ENCODE data around the gene TIMM8B.

TIMM8B gene, protein sequence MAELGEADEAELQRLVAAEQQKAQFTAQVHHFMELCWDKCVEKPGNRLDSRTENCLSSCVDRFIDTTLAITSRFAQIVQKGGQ

DNA sequence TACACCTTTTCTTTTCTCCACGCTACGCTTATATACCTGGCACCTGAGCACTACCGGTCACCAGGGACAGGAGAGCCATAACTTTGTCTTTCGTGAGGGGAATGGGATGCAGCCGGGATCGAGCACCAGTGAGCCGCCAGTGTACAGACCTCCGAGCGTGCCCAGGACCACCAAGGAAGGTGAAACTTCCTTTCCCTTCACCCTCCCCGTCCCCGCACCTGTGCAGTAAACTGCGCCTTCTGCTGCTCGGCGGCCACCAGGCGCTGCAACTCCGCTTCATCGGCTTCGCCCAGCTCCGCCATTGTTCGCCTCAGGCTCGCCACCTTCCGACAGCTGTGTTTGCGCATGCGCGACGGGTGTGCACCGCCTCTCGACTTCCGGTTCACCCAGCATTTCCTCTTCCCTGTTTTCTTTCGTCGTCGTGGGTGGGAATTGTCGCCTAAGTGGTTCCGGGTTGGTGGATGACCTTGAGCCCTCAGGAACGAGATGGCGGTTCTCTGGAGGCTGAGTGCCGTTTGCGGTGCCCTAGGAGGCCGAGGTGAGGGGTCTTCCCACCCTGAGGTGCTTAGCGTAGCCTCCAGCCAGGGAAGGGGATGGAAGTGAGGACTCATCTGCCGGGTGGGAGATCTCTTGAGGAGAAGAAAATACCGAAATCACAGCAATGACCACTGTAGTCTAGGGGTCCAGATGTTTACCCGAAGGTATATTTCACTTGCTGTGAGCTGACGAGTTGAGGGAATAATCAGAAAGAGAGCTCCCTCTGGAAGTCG lies at the start of gene TIMM8B, which contains the start of gene SDHD:
Gene TIMM8B, minus strand, starts transcription at position 335 of the 770 bp plus-strand sequence. Its CDS starts 33 bp downstream, at position 302.
Gene SDHD, plus strand, starts transcription at position 452 of the 770 bp plus-strand sequence. Its CDS starts 35 bp downstream, at position 487.
- peak within 1 kb of the TSS; percentile 95 for H3K9ac ChIP-seq (ENCODE audit: low read length)
- no peaks in the 10 kb centered on the region for H3K27me3 ChIP-seq (ENCODE audit: control insufficient read depth, insufficient read depth, low read length)
- peak within 1 kb of the TSS; percentile 83 for H3K27ac ChIP-seq (ENCODE audit: low read depth, low read length)
- H3K4me1 ChIP-seq (ENCODE audit: control insufficient read depth, insufficient read depth, low read length) = peaks cover 18% of the 10 kb centered on the region
- H3K36me3 ChIP-seq (ENCODE audit: control insufficient read depth, insufficient read depth, low read length) = peaks cover 38% of the 10 kb centered on the region
- peak within 1 kb of the TSS; percentile 89 for H3K4me3 ChIP-seq (ENCODE audit: low read length)

DNA sequence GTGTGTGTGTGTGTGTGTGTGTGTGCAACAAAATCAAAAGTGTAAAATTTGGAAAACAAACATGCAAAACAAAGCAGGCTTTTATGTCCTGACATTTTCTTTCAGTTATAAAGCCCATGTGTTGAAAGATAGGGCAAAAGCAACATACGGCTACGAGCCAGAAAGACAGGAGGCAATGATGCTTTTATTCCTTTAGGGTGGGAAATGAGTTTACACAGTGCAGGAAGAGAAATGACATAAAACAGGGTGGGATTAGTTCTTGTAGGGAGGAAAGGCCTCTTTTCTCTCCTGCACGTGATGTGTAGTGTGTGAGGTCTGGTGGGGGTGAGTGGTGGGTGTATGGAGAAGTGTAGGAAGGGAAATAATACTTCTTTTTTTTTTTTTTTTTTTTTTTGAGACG lies 47.9 kb upstream of the TIMM8B start:
- Histone ChIP-seq H3K36me3 (ENCODE audit: control insufficient read depth, insufficient read depth, low read length) (no peaks in the 10 kb centered on the region), H3K9ac (ENCODE audit: low read length) (no peak overlapping the region), H3K4me1 (ENCODE audit: control insufficient read depth, insufficient read depth, low read length) (no peaks in the 10 kb centered on the region)

DNA sequence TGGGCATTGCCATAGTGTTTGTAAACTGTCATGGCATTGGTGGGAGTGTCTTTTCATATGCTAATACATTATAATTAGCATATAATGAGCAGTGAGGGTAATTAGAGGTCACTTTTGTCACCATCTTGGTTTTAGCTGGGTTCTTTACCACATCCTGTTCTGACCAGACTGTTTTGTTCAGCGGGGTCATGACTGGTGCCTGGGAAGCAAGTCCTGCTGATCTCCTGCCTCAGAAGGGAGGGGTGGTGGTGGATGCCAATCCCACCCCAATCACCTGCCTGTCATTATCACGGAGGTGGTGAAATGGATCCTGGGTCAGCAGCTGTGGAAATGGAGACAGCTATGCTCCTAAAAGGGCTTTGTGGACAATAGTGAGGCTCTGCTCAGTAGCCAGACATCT lies 46.2 kb upstream of the TIMM8B start:
- Histone ChIP-seq H3K36me3 (ENCODE audit: control insufficient read depth, insufficient read depth, low read length) (no peaks in the 10 kb centered on the region), H3K9ac (ENCODE audit: low read length) (no peak overlapping the region), H3K27me3 (ENCODE audit: control insufficient read depth, insufficient read depth, low read length) (no peaks in the 10 kb centered on the region), H3K4me3 (ENCODE audit: low read length) (no peak overlapping the region), H3K4me1 (ENCODE audit: control insufficient read depth, insufficient read depth, low read length) (no peaks in the 10 kb centered on the region), H3K27ac (ENCODE audit: low read depth, low read length) (no peak overlapping the region)

More for the DNA sequence above, 47.9 kb upstream of the TIMM8B start:
- no peaks in the 10 kb centered on the region for H3K27me3 ChIP-seq (ENCODE audit: control insufficient read depth, insufficient read depth, low read length)
- no peak overlapping the region for H3K4me3 ChIP-seq (ENCODE audit: low read length)
- H3K27ac ChIP-seq (ENCODE audit: low read depth, low read length) = no peak overlapping the region

DNA sequence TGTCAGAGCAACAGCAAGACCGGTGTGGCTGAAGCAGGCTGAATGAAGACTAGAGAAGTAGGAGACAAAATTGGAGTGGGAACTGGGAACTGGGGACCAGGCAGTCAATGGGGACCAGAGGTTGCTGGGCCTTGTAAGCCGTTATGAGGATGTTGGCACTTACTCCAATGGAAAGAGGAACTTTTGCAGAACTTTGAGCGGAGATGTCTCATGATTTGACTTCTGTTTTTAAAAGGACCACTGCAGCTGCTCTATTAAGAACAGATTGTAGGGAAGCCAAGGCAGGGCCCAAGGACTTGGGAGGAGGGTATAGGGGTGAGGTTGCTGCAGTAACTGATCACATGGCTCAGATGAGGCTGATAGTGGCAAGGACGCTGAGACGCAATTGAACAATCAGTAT lies 43.1 kb upstream of the TIMM8B start:
- H3K36me3 ChIP-seq (ENCODE audit: control insufficient read depth, insufficient read depth, low read length) = no peaks in the 10 kb centered on the region
- H3K27ac ChIP-seq (ENCODE audit: low read depth, low read length) = no peak overlapping the region
- H3K4me3 ChIP-seq (ENCODE audit: low read length) = no peak overlapping the region
- H3K27me3 ChIP-seq (ENCODE audit: control insufficient read depth, insufficient read depth, low read length) = no peaks in the 10 kb centered on the region
- no peak overlapping the region for H3K9ac ChIP-seq (ENCODE audit: low read length)
- H3K4me1 ChIP-seq (ENCODE audit: control insufficient read depth, insufficient read depth, low read length) = no peaks in the 10 kb centered on the region

DNA sequence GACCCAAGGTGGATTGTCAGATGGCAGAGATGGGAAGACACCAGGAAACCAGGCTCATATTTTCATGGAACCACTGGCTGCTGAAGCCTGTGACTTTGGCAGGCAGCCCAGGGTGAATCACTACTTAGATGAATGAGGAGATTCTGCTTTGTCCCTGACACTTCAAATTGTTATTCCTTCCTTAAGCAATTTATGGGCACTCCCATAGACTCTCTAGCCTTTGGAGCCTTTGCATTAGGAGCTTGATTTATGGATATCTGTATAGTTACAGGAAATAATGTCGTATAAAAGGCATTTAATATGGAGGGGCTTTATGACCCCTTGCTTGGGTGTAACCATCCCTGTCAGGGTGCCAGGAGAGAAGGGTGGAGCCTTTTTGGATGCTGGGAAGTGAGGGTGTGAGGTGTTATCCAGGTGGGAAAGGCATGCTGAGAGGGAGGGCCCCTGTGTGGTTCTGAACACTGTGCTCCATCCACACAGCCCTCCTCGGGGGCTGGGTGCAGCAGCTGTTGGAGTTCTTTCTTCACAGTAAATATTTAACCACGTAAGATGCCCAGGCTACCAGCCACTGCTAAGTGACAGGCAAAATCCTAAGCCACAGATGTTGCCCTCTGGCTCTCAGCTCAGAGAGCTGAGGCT lies 42.0 kb upstream of the TIMM8B start:
- Histone ChIP-seq H3K4me1 (ENCODE audit: control insufficient read depth, insufficient read depth, low read length) (no peaks in the 10 kb centered on the region), H3K4me3 (ENCODE audit: low read length) (no peak overlapping the region), H3K27me3 (ENCODE audit: control insufficient read depth, insufficient read depth, low read length) (no peaks in the 10 kb centered on the region), H3K36me3 (ENCODE audit: control insufficient read depth, insufficient read depth, low read length) (no peaks in the 10 kb centered on the region), H3K9ac (ENCODE audit: low read length) (no peak overlapping the region), H3K27ac (ENCODE audit: low read depth, low read length) (no peak overlapping the region)

DNA sequence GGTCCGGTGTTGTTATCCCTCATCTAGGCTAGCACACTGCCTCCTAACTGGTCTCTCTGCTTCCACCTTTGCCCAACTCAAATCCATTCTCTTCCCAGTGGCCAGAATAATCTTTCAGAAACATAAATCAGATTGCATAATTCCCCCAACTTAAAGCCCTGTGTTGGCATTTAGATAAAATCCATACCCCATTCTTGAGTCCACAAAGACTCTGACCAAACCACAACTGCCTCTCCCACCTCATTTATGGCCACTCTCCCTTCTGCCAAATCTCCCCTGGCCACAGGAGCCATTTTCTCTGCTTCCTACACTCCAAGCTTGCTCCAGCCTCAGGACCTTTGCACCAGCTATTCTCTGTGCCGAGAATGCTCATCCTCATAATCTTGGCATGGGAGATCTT lies 40.5 kb upstream of the TIMM8B start:
- no peaks in the 10 kb centered on the region for H3K4me1 ChIP-seq (ENCODE audit: control insufficient read depth, insufficient read depth, low read length)
- H3K4me3 ChIP-seq (ENCODE audit: low read length) = no peak overlapping the region
- no peaks in the 10 kb centered on the region for H3K27me3 ChIP-seq (ENCODE audit: control insufficient read depth, insufficient read depth, low read length)
- H3K36me3 ChIP-seq (ENCODE audit: control insufficient read depth, insufficient read depth, low read length) = no peaks in the 10 kb centered on the region
- no peak overlapping the region for H3K27ac ChIP-seq (ENCODE audit: low read depth, low read length)
- H3K9ac ChIP-seq (ENCODE audit: low read length) = no peak overlapping the region

DNA sequence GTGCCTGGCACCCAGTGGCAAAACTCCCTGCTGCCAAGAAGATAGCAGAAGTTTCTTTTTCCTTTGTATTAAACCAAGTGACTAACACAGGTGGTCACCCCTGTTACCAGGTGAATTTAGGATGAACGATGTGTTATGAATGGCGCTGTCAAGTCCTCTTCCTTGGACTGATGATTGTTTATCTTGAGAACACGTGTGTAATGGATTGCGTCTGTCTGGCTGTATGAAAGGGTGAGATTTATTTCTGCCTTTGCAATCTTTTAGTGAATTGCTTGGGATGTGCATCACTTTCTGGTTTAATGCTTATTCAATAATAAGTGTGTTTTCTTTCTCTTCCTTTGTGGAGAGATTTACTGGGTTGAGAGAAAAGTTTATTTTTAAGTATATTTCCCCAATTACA lies 36.6 kb upstream of the TIMM8B start:
- no peaks in the 10 kb centered on the region for H3K4me1 ChIP-seq (ENCODE audit: control insufficient read depth, insufficient read depth, low read length)
- H3K9ac ChIP-seq (ENCODE audit: low read length) = no peak overlapping the region
- H3K4me3 ChIP-seq (ENCODE audit: low read length) = no peak overlapping the region
- H3K36me3 ChIP-seq (ENCODE audit: control insufficient read depth, insufficient read depth, low read length) = peaks cover 3% of the 10 kb centered on the region
- H3K27me3 ChIP-seq (ENCODE audit: control insufficient read depth, insufficient read depth, low read length) = no peaks in the 10 kb centered on the region
- no peak overlapping the region for H3K27ac ChIP-seq (ENCODE audit: low read depth, low read length)

DNA sequence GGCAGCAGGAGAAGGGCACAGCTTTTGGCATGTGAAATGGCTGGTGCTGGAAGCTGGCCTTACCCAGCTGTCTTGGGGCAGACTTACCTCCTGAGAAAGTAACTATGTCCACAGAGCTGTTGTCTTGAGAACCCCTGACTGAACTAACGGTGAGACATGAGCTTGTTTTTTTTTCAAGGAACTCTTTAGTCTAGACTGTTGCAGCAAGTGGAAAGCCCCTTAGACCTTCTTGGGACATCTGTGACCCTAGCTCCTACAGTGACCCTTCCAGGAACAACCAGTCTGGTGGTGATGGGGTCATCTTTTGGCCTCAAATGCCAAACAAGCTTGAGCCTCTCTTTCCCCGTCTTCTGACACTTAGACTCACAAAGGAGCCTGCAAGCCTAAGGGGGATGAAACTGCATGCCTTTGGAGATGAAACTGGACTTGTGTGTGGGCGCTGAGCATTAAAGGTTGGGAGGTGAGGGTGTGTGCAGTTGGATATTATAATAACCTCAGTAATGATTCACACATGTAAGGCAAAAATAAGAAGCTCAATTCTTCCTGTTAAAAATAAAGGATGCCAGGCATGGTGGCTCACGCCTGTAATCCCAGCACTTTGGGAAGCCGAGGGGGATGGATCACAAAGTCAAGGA lies 35.5 kb upstream of the TIMM8B start:
- H3K27me3 ChIP-seq (ENCODE audit: control insufficient read depth, insufficient read depth, low read length) = no peaks in the 10 kb centered on the region
- no peak overlapping the region for H3K9ac ChIP-seq (ENCODE audit: low read length)
- H3K4me1 ChIP-seq (ENCODE audit: control insufficient read depth, insufficient read depth, low read length) = no peaks in the 10 kb centered on the region
- H3K4me3 ChIP-seq (ENCODE audit: low read length) = no peak overlapping the region
- no peak overlapping the region for H3K27ac ChIP-seq (ENCODE audit: low read depth, low read length)
- H3K36me3 ChIP-seq (ENCODE audit: control insufficient read depth, insufficient read depth, low read length) = peaks cover 3% of the 10 kb centered on the region

DNA sequence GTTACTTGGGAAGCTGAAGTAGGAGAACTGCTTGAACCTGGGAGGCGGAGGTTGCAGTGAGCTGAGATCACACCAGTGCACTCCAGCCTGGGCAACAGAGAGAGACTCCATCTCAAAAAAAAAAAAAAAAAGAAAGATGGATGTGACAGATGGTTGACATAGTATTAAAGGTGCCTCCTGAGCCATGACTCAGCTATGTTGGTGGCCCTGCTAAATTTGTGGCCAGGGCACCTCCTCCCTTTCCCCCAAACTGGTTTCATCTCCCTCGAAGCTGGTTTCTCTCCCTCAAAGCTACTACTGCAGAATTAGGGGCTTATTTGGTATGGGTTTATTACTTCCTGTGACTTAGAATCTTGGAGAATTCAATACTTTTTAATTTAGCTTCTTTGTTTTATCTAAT lies 31.6 kb upstream of the TIMM8B start:
- no peaks in the 10 kb centered on the region for H3K27me3 ChIP-seq (ENCODE audit: control insufficient read depth, insufficient read depth, low read length)
- H3K4me3 ChIP-seq (ENCODE audit: low read length) = no peak overlapping the region
- H3K4me1 ChIP-seq (ENCODE audit: control insufficient read depth, insufficient read depth, low read length) = no peaks in the 10 kb centered on the region
- no peak overlapping the region for H3K9ac ChIP-seq (ENCODE audit: low read length)
- no peak overlapping the region for H3K27ac ChIP-seq (ENCODE audit: low read depth, low read length)
- peaks cover 3% of the 10 kb centered on the region for H3K36me3 ChIP-seq (ENCODE audit: control insufficient read depth, insufficient read depth, low read length)

DNA sequence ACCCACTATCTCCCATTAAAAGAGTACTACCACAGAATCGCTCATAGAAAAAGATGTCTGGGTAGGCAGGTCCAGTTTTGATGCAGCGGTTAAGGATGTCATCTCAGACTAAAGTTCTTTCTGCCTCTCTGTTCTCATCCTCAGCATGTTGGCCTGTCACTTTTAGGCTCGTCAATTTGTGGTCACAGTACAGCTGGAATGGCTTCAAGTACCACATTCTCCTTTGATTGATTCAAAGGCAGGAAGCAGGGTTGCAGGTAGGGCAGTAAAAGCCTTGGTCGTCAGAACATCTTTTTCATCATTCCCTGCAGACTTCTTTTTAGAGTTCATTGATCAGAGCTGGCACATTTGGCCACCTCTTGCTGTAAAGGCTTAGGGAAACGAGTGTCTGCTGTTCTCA lies 28.8 kb upstream of the TIMM8B start:
- Histone ChIP-seq H3K27ac (ENCODE audit: low read depth, low read length) (no peak overlapping the region), H3K9ac (ENCODE audit: low read length) (no peak overlapping the region), H3K36me3 (ENCODE audit: control insufficient read depth, insufficient read depth, low read length) (peaks cover 3% of the 10 kb centered on the region), H3K4me1 (ENCODE audit: control insufficient read depth, insufficient read depth, low read length) (no peaks in the 10 kb centered on the region), H3K4me3 (ENCODE audit: low read length) (no peak overlapping the region), H3K27me3 (ENCODE audit: control insufficient read depth, insufficient read depth, low read length) (no peaks in the 10 kb centered on the region)

DNA sequence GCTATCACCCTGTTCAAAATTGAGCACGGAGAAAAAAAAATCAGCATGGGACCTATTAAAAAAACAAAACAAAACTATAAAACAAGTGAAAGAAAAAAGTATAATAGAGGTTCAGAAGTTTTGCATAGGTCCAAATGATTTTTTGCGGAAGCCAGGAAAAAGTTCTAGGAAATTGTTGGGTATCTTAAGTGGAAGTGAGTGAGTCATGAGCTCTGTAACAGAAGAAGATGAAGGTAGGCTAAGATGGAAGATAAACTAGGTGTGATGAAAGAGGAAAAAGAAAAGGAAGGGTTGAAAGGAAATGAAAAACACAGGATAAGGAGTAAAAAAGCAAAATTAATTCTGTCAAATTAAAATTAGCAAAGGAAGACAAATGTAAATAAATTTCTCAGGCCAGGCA lies 27.9 kb upstream of the TIMM8B start:
- H3K9ac ChIP-seq (ENCODE audit: low read length) = no peak overlapping the region
- H3K27me3 ChIP-seq (ENCODE audit: control insufficient read depth, insufficient read depth, low read length) = no peaks in the 10 kb centered on the region
- H3K36me3 ChIP-seq (ENCODE audit: control insufficient read depth, insufficient read depth, low read length) = peaks cover 3% of the 10 kb centered on the region
- no peak overlapping the region for H3K27ac ChIP-seq (ENCODE audit: low read depth, low read length)
- no peaks in the 10 kb centered on the region for H3K4me1 ChIP-seq (ENCODE audit: control insufficient read depth, insufficient read depth, low read length)
- no peak overlapping the region for H3K4me3 ChIP-seq (ENCODE audit: low read length)

DNA sequence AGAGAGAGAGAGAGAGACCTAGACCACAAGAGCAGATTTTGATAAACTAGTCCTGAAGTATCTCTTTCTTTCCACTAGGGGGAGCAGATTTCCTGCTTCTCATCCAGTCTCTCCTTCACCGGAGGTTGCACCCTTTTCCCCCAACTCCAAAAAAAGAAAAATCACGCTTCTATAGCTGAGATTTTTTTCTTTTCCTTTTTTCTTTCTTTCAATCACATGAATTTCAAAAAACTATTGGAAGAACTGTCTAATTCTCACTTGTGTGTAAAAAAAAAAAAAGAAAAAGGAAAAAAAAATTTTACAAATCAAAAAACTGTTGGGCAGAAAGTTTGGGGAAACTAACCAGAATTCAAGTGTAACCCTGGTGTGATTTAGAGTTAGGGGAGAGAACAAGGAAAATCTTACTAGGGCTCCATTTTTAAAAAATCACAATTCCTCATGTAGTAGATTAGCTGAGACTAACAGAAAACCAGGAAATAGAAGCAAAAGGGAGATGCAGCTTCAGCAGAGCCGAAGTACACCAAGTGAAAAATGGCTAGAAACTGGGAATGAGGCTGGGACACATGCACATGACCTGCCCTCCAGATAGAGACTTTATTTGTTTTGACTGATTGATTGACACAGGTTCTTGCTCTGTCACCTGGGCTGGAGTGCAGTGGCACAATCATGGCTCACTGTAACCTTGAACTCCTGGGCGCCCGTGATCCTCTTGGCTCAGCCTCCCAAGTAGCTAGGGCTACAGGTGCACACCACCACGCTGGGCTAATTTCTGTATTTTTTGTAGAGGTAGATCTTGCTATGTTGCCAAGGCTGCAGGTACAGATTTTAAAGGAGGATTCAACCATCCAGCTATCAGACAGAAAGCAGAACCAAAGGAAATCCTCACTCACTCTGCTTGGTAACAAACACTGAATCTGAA lies 27.2 kb upstream of the TIMM8B start:
- Histone ChIP-seq H3K9ac (ENCODE audit: low read length) (no peak overlapping the region), H3K27ac (ENCODE audit: low read depth, low read length) (no peak overlapping the region), H3K4me1 (ENCODE audit: control insufficient read depth, insufficient read depth, low read length) (no peaks in the 10 kb centered on the region), H3K4me3 (ENCODE audit: low read length) (no peak overlapping the region), H3K27me3 (ENCODE audit: control insufficient read depth, insufficient read depth, low read length) (no peaks in the 10 kb centered on the region), H3K36me3 (ENCODE audit: control insufficient read depth, insufficient read depth, low read length) (no peaks in the 10 kb centered on the region)

All from rectal smooth muscle tissue (tissue), 1 donor.